ELF-1 (cell line): ENCODE results near the gene LTBP2.
"Not testable (repeated sequence)": the region's sequence is repeated elsewhere in the genome, so short reads cannot be mapped to it uniquely, and the experiment has no call there.

Experiments
- DNase-seq: peaks from one replicate; pipeline ENCODE4 v3.0.0-alpha.2; 2016; ENCODE audit warnings: low read depth, low spot score

The LTBP2 gene

DNA sequence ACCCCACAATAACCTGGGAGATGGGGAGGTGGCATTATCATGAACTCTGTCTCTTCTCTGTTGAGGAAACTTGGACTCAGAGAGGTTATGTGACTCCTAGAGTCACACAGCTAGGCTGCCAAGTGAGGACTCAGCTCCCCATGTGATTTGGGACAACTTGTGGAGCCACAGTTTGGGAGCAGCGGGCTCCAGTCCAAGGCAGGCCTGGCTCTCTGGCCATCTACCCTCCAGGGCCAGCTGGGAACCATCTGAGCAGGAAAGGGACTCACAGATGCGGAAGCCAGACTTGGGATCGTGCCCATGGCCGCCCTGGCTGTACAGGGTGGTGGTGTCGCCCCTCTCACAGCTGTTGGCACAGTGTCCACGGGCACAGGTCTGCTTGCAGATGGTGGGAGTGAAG lies 59.4 kb downstream of the LTBP2 start:
- DNase-seq = no peak

- DNase-seq = peak; percentile 56
Measured at GRCh38 chr14:74551431-74552371, 60.3 kb downstream of the LTBP2 start.

DNA sequence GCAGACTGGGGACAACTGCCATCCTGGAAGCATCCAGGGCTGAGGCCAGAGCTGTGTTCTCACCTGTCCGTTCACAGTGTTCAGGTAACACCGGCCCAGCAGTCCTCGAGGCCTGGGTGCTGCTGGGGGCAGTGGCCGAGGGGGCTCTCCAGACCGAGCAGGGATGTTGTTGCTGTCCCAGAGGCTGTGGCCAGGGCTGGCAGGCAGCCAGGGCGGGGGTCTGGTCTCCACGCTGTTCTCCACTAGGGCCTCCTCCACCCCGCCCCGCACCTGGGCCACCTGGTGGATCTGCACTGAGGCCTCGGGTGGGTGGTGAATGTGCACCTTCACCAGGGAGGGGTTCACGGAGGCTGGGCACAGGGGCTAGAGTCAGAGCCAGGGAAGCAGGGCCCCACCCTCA lies 61.0 kb downstream of the LTBP2 start:
- DNase-seq = no peak

- DNase-seq = no peak
Measured at GRCh38 chr14:74550071-74550470, 62.0 kb downstream of the LTBP2 start.

GRCh38 chr14:74549588-74549987 lies 62.4 kb downstream of the LTBP2 start:
- DNase-seq = peak; percentile 69

- DNase-seq = no peak
Measured at GRCh38 chr14:74548881-74549280, 63.2 kb downstream of the LTBP2 start.

GRCh38 chr14:74547331-74547927 lies 64.6 kb downstream of the LTBP2 start:
- peak; percentile 35 for DNase-seq

DNA sequence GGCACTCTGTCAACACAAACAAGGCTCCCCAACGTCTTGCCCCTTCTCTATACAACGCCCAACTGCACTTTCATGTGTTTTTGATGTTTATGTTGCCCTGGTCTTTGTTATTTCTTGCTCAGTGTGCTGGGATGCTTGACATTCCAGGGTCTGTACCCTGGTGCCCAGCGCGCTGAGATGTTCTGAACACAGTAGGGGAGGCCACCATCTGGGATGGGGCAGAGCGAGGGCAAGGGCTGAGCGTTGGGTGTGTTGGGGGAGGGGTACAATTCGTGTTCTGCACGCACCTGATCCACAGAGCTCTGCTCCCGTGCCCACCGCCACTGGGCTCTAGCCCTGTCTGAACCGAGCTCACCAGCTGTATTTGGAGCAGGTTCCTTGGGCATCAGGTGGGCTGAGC lies 65.6 kb downstream of the LTBP2 start:
- no peak for DNase-seq

DNA sequence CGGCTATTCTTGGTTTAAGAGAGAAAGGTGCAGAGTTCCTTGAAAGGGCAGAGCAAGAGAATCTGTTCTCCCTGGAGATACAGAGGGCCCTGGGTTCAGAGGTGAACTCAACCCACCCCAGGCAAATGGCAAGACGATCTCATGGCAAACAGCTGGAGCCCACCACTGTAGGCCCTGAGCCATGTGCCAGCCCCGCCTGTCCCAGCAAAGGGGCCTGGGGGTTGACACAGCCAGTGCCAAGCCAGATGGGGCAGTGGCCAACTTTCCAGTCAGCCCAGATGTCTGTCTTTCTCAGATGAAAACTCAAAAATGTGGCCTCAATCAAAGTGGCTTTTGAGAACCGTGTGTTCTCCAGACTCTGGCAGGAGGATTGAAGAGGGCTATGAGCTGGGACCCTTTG lies 66.7 kb downstream of the LTBP2 start:
- no peak for DNase-seq

- no peak for DNase-seq
Measured at GRCh38 chr14:74543771-74544438, 68.1 kb downstream of the LTBP2 start.

- no peak for DNase-seq
Measured at GRCh38 chr14:74542056-74542685, 69.9 kb downstream of the LTBP2 start.

DNA sequence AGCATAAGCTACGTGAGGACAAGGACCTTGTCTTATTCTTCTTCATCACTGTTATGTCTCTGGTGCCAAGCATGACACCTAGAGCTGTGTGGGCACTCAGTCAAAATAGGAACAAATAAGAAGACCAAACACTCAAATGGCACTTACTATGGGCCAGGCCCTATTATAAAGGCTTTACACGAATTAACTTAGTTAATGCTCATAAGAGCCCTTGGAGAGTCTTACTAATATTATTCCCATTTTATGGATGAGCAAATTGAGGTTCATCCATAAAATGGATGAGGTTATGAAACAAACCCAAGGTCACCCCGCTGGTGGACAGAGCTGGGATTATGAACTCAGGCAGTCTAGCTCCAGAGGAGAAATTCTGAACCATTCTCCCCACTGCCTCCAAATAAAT lies 70.8 kb downstream of the LTBP2 start:
- DNase-seq = no peak

DNA sequence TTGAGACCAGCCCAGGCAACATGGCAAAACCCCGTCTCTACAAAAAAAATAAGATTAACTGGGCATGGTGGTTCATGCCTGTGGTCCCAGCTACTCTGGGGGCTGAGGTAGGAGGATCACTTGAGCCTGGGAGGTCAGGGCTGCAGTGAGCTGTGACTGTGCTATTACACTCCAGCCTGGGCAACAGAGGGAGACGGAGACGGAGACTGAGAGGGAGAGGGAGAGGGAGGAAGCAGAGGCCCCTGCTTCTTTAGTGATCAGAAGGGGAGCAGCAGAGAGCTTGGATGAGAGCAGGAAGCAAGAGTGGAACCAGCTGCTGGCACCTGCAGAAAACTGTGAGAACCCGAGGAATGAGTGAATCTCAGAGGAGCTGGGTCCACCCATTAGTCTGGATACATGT lies 72.5 kb downstream of the LTBP2 start:
- no peak for DNase-seq

- no peak for DNase-seq
Measured at GRCh38 chr14:74538411-74539391, 73.3 kb downstream of the LTBP2 start.

GRCh38 chr14:74536336-74536735 lies 75.7 kb downstream of the LTBP2 start:
- not testable (repeated sequence) for DNase-seq

- DNase-seq = no peak
Measured at GRCh38 chr14:74535756-74536325, 76.2 kb downstream of the LTBP2 start.

DNA sequence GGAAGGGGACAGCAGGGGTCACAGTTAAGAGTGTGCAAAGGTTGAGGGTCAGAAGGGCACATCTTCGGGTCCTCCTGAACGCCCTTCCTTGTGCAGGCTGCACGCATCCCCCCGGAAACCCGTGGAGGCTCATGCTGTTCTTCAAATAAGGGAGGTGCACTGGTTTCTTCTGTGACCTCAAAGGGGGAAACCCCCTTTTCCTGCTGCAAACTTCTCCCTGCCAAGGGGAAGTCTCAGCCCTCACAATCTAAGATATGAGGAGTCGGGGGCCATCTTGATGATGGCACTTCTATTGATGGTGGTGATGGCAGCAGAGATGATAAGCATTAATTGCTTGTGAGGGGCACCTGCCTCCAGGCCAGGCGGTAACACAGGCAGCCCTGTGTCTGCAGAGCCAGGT lies 78.5 kb downstream of the LTBP2 start:
- no peak for DNase-seq

DNA sequence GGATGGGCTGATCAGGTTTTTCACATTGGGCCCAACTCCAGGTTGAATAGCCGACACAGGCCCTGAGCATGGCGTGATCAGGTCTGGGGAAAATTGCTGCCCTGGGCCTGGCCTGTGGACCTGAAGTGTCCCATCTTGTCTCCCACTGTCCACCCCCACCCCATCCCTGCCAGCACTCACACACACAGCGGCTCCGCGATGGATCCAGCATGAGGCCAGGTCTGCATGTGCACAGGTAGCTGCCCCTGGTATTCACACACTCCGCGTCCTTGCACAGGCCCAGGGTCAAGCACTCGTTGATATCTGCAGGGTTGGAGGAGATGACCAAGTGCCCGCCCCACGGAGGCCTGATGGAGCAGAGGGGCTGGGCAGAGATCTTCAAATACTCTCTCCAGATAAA lies 79.8 kb downstream of the LTBP2 start:
- DNase-seq = no peak

- DNase-seq = peak; percentile 84
Measured at GRCh38 chr14:74531467-74531866, 80.6 kb downstream of the LTBP2 start.

DNA sequence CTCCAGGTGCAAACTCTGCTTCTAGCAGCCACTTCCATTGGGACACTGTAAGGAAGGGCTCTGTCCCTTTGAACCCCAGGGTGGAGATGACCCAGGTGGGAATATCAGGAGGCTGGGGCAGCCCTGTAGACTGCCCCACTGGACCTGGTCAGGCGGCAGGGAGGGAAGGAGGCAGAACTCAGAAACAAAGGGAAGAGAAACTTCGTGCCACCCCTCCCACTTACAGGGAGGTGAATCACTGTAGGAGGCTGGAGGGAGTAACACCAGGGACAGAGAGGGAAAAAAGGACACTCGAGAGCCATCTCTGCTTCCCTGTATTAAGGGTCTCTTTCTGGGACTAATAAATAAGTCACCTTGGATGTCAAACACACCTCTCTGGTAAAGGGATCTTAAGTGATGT lies 81.0 kb downstream of the LTBP2 start:
- no peak for DNase-seq

GRCh38 chr14:74528886-74529285 lies 83.2 kb downstream of the LTBP2 start:
- DNase-seq = no peak
